GM18511 (cell line): ENCODE measurements around the gene CCL5.

Source experiments
- ATAC-seq: cut with Tn5 transposase; IDR thresholded peaks from one replicate; pipeline ENCODE4 v1.9.1; 2021; ENCODE audit warnings: mild to moderate bottlenecking, moderate library complexity; ENCODE audit not compliant: unreplicated experiment

Gene CCL5

DNA sequence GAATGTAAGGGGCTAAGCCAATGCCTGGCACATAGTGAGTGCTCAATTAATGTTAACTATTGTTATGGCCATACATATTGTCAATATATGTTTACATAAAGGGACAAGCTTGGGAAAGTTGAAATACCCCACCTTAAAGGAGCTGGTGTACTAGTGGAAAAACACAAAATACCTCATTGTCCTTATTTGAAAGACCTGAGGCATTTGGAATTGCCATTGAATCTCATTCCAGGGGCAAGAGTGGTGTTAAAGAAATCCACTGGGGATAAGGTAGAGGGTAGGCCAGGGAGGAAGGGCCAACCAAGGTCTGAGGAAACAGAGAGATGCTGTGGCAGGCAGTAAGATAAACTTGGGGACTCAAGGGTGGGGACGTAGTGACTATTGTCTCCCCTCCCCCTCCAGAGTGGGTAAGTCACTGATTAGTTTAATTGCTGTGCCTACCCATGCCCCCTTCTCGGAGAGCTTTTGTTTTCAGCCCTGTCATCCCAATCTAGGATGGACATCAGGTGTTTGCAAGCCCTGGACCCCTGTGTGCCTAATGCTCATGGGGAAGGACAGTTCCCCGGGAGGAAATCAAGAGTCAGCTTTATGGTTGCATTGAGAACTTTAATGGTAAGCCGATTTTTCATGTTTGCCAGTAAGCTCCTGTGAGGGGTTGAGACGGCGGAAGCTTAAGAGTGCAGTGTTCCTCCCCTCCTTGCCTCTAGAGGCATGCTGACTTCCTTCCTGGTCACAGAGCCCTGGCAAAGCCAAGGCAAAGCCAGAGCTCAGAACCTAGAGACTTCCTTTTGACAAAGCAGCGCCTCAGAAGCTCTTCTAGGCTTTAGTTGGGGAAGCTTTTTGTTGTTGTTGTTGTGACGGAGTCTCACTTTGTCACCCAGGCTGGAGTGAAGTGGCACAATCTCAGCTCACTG lies 9.0 kb downstream of the CCL5 start:
- no peak for ATAC-seq

DNA sequence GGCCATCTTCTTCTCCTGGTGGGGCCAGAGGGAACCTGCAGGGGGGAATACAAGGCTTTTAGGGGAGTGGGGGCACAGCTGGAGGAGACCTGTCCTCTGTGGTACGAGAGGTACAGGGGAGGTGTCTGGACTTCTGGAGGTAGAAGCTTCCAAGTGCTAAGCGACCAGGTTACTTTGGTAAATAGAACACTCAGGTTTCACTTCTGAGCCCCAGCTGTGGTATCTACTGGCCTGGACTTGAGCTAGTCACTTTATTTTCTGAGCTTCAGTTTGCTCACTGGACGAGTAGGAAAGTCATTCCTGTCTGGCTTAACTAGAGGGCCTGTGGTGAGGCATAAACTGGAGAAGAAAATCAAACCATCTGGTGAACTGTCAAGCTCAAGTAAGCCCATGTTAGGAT lies 11.4 kb downstream of the CCL5 start, which contains the start of gene HEATR9:
TSS of gene HEATR9 (minus strand) at position 155 of the 400 bp plus-strand sequence. CDS start at position 6, 149 bp downstream.
- no peak for ATAC-seq

DNA sequence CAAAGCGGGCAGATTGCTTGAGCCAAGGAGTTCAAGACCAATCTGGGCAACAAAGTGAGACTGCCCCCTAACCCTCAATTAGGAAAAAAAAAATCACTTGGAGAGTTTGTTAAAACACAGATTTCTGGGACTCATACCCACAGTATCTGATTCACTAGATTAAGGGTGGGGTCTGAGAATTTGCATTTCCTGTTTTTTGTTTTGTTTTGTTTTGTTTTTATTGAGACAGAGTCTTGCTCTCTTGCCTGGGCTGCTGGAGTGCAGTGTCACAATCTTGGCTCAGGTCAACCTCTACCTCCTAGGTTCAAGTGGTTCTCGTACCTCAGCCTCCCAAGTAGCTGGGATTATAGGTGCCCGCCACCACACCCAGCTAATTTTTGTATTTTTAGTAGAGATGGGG lies 12.6 kb downstream of the CCL5 start:
- ATAC-seq = no peak

DNA sequence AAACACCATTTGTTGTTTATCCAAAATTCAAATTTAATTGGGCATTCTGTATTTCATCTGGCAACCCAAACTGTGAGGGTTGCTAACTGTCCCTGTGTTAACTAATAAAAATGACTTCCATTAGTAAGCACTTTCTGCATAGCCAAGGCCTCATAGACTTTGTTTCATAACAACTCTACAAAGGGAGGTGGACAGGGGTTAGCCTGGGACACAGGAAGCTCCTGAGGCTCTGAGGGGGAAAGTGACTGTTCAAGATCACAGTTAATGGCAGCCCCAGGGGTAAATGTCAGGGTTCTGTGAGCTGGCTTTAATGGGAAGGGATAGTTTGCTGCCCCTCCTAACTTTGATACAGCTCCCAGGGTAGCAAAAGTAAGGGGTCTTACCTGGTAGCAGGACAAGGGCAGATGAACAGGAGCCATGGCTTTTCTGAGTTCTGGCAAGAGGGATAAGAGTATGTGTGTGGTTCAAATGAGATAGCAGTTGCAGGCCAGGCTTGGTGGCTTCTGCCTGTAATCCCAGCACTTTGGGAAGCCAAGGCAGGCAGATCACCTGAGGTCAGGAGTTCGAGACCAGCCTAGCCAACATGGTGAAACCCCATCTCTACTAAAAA lies 13.7 kb downstream of the CCL5 start:
- ATAC-seq = no peak

DNA sequence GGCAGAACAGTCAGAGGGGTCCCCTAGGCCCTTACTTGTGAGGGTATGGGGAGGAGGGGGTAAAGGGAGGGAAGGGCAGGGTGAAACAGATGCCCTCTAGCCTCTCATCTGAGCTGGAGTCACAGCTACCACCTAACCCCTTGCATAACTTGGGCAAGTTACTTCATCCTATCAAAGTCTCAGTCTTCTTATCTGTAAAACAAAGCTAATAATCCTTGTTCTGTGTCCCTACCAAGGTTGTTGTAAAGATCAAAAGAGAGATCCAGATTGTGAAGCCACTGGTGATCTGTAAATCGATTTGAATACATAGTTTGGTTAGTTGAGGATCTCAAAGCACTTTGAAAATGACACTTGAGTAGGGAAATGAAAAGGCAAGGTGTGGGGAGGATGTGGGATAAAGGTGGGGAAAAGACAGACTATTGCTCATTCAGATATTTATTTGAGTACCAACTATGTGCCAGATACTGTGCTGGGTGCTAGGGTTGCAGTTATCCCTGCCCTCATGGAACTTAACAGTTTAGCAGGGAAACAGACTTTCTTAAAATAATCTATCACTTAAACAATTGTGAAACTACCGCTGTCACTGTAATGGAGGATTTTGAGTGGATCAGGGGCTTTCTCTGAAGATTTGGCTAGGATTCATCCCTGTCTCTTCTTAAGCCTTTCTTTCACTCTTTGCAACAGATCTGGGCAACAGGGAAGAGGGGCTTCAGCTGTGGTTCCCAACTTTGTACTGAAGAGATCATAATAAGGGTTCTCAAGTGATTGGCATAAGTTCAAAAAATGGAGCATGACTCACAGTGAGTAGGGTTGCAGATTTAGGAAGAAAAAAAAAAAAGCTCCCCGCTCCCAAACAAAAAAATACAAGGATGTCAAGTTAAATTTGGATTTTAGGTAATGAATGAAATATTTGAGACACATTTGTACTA lies 14.5 kb downstream of the CCL5 start:
- ATAC-seq = no peak

DNA sequence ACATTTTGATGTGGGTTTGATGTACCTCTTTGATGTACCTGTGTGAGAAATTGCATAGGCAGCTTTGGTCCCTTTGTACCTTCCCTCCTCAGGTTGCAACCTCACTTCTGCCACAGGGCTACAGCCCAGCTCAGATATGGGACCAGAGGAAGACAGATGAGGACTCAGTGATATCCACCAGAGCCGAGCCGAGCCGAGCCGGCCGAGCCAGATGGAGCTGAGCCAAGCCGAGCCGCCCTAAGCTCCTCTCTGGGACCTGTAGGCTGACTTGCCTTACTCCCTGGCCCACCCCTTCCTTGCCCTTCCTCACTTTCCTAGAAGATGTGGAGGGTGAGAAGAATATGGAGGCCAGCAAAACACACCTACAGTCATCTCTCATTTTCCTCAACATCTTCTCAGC lies 15.3 kb downstream of the CCL5 start:
- no peak for ATAC-seq

DNA sequence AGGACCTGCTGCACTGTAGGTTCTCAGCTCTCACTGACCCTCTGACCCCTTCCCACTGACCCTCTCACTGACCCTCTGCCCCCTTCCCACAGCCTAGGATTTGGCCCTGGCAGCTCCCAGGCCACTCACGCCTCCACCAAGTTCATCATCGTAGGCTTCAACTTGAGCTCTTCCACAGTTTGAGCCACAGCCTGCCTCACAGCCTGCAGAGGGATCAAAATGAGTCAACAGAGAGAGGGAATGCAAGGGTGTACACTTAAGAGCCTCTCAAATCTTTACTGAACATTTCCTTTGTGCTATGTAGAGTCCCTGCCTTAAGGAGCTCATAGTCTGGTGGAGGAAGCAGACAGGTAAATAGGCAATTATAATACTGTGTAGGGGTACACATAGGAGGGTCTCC lies 23.6 kb downstream of the CCL5 start:
- ATAC-seq = no peak

DNA sequence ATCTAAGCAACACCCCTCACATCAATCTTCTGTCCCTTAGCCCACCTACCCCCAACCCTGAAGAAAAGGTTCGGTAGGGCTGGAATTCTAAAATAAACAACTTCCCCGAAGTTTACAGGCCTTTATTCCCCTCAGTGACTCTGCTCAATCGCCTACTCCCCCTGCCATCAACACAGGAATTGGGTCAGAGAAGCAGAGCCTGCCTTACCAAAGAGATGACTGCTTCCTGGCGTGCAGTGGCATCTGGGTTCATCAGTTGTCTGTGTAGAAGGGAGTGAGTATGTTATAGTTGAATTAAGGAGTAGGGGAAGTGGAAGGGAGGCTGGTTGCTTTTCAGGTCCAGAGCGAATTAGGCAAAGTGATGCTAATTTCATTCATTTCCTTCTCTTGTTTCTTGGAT lies 24.2 kb downstream of the CCL5 start:
- no peak for ATAC-seq

DNA sequence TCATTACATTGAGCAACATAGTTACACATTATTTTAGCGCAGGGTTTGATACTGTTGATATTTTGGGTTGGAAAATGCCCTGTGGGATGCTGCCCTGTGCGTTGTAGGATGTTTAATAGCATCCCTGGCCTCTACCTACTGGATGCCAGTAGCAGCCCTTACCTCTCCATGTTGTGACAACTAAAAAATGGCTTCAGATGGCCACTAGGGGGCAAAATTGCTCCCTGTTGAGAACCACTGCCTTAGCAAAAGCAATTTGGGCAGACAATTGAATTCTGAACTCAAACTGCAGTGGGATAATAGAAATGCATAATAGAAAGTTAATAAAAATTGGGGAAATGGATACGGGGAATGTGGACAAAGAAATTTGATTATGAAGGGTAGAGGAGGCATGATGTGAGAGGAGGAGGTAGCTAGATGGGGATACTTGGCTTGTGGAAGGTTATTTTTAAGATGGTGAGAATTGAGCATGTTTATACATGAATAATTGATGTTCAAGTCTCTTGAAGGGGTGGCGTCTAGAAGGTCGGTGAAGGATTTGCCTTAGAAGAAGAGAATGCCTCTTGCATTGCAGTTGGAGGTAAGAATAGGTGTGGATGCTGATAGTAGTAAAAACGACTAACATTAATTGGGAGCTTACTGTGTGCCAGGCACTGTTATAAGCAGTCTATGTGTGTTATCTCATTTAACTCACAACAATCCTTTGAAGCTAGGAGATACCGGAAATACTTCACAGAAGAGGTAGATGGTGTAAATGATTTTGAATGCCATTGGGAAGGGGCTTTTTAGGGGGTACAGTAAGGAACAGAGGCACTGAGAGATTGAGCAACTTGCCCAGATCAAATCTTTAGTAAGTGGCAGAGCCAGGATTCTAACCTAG lies 30.5 kb downstream of the CCL5 start:
- no peak for ATAC-seq

DNA sequence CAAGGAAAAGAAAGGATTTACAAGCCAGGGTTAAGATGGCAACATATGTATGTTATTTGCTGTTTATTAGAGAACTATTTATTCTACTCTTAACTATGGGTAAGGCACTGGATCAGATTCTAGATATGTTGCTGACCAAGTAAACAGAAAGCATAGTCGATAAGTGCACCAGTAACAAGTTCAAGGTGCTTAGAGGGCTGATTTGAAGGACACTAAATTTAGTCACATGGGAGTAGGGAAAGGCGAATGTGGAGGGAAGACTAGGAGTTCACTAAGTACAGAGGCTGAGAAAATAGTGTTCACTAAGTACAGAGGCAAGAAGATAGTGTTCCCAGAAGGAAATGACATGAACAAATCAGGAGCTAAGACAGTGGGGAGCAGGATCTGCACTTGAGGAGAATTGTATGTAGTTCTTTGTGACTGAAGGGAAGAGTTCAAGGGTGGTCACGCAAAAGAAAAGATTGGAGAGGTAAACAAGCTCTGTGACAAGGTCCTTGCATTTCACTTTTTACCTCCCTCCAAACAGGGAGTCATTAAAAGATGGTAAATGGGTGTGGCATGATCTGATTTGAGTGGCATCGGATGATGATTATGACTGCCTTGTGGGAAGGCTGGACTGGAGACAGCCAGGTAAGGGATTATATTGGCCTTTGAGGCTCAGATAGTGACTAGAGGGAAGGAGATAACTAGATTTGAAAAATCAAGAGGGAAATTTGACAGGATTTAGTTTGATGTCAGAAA lies 32.4 kb downstream of the CCL5 start:
- ATAC-seq = no peak

DNA sequence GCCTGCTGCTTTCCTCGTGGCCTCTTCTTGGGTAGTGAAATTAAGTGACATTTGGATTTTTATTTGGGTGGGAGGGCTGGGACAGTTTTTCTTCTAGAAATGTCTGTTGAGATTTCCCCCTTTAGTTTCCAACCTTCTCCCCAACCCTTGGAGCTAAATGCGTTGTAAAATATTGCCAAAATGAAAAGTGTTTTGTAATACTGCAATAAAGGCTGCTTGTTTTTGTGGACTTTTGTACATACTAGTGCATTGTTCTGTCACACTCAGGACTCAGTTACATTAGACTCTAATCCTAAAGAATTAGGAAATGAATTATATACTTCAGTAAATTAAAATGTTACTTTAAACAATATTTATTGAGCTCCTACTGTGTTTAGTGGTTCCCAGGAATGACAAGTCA lies 33.2 kb downstream of the CCL5 start:
- no peak for ATAC-seq

DNA sequence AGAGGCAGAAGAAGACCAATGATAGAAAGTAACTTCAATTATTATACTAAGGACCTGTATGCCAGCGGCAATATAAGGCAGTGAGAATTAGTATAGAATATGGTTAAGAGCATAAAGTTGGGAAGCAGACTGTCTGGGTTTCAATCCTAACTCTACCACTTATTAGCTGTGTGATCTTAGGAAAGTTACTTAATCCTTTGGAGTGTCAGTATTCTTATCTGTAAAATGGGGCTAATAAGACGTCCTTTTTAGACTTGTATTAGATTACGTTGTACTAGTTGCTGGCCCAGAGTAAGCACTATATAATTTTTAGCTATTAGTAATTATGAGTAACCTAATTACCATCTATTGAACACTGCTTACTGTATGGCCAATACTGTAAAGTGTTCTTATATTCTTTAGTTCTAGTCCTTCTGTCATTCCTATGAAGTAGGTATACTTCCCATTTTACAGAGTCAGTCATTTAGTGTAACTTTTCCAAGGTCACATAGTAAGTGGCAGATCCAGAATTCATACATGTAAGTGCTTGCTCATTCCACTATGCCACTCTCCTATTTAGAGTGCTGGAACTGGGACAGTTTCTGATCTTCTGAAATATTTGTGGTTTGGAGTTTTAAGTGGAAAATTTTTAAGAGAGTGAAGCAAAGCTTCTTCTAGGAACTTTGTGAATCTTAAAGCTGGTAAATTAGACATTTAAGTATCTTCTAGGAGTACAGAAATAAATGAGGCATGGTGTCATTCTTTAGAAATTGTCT lies 33.9 kb downstream of the CCL5 start:
- ATAC-seq = no peak

DNA sequence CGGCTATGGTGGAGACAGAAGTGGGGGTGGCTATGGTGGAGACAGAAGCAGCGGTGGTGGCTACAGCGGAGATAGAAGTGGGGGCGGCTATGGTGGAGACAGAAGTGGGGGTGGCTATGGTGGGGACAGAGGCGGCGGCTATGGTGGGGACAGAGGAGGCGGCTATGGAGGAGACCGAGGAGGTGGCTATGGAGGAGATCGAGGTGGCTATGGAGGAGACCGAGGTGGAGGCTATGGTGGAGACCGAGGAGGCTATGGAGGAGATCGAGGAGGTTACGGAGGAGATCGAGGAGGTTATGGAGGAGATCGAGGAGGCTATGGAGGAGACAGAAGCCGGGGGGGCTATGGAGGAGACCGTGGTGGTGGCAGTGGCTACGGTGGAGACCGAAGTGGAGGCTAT lies 35.6 kb downstream of the CCL5 start:
- ATAC-seq = no peak

DNA sequence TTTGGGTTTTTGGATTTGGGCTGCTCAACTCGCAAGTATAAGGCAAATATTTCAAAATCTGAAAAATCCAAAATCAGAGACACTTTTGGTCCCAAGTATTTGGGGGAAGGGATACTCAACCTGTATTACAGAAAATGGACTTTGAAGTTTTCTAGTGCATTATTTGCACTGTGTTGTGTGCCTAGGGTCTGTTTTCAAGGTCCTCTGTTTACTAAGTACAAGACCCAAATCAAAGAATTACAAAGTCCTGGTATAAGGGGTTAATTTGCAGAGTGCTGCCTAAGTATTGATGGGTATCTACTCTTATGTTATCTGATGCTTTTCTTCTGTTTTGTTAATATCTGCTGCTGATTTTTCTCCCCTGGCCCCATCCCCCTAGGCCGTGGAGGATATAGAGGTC lies 36.5 kb downstream of the CCL5 start:
- no peak for ATAC-seq

DNA sequence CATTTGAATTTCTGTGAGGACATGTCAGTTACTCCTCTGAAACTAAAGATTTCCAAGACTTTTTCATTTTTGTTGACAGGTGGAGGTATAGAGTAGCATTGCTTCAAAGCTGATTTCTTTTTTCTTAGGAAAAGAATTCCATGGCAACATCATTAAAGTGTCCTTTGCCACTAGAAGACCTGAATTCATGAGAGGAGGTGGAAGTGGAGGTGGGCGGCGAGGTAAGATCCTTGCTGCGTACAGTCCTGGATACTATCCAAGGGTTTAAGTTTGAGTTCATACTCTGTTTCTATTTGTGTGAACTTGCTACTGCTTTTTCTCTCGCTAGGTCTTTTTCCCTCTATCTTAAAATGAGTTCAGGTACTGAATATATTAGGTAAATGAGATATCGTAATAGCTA lies 37.9 kb downstream of the CCL5 start:
- ATAC-seq = no peak

DNA sequence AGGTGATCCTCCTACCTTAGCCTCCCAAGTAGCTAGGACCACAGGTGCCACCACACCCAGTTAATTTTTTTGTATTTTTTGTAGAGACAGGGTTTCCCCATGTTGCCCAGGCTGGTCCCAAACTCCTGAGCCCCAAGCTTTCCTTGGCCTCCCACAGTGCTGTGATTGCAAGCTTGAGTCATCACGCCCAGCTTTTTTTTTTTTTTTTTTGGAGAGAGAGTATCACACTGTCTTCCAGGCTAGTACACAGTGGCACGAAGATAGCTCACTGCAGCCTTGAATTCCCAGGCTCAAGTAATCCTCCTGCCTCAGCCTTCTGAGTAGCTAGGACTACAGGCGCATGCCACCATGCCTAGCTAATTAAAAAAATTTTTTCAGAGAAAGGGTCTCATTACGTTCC lies 38.7 kb downstream of the CCL5 start:
- ATAC-seq = no peak

DNA sequence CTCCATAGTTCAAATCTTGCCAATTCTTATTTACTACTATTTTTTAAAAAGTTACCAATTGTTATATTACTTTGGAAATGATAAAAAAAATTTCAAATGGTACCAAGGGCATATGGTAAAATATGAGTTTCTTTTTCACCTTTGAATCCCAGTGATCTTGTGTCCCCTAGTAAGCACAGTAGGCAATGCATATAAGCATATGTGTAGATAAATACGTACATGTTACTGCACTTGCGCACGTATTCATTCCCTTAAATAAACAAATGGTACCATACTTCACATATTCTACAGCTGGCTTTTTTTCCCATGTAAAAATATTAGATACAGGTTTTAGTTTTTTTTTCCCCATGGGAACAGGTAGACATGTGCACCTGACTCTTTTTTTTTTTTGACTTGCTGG lies 39.1 kb downstream of the CCL5 start:
- no peak for ATAC-seq

DNA sequence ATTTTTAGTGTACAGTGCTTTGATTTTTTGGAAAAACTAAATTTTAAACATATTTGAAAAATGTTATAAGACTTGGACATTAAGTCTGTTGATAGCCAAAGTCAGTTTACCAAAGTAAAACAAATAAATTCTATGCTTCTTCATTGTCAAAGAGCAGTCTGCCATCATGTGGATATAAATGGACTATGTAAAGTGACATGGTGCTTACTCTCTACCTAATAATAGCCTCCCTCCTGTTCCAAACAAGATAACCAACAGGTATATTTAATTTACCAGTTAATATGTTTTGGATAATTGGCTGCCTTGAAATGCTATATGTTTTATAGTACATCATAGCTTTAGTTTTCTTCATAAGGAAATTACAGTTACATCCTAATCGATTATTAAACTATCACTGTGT lies 55.0 kb downstream of the CCL5 start:
- no peak for ATAC-seq
